WTC11 (cell line): ENCODE results near the gene IRF4. TPM values are rescaled to one million over a fixed set of nuclear protein-coding genes. Genes with fewer than 3 reads are reported as not detected.

ENCODE experiments used
- ATAC-seq: fragments of 200-7000 bp; cut with Tn5 transposase; 2 replicates; pipeline ENCODE4 v1.10.0; 2021; ENCODE audit warnings: mild to moderate bottlenecking, moderate library complexity
- CTCF ChIA-PET: fragments of 300-600 bp; sonication (Branson Sonifier 250); formaldehyde crosslinking; loops from one replicate; lab custom pipeline; 2021; ENCODE audit warnings: antibody characterized with exemption; lab: Charles Lee
- POLR2A ChIA-PET: fragments of 350-600 bp; sonication (Branson Sonifier 250); formaldehyde crosslinking; loops from one replicate; lab custom pipeline; 2021; ENCODE audit warnings: antibody characterized with exemption; lab: Charles Lee
- DNase-seq: peaks from one replicate; pipeline ENCODE4 v3.0.0; 2021; ENCODE audit warnings: low spot score
- H3K27ac Mint-ChIP-seq: 2 replicates; pipeline ENCODE4 v1.8.0; 2021; ENCODE audit warnings: mixed read lengths
- H3K27me3 Mint-ChIP-seq: 2 replicates; pipeline ENCODE4 v1.8.0; 2021; ENCODE audit warnings: low read depth, mild to moderate bottlenecking, moderate library complexity, mixed read lengths
- H3K36me3 Mint-ChIP-seq: 2 replicates; pipeline ENCODE4 v1.8.0; 2021; ENCODE audit warnings: mixed read lengths
- H3K4me1 Mint-ChIP-seq: 2 replicates; pipeline ENCODE4 v1.8.0; 2022; ENCODE audit warnings: mixed read lengths
- H3K4me3 Mint-ChIP-seq: 2 replicates; pipeline ENCODE4 v1.8.0; 2021; ENCODE audit warnings: mild to moderate bottlenecking, moderate library complexity, mixed read lengths
- H3K9me3 Mint-ChIP-seq: 2 replicates; pipeline ENCODE4 v1.8.0; 2021; ENCODE audit warnings: mixed read lengths
- AFF4 ChIP-seq: sonication (generic); formaldehyde crosslinking; IDR thresholded peaks from 2 replicates; pipeline ENCODE4 v1.8.1; 2023; ENCODE audit warnings: mild to moderate bottlenecking, missing genetic modification reagents, borderline replicate concordance
- CBFB ChIP-seq: sonication (generic); formaldehyde crosslinking; IDR thresholded peaks from 2 replicates; pipeline ENCODE4 v1.8.1; 2022; ENCODE audit warnings: mild to moderate bottlenecking, low read depth, missing genetic modification reagents
- CREB1 ChIP-seq: sonication (generic); formaldehyde crosslinking; IDR thresholded peaks from 2 replicates; pipeline ENCODE4 v1.8.0; 2023; ENCODE audit warnings: mild to moderate bottlenecking, missing genetic modification reagents
- CTCF ChIP-seq: fragments of 200-600 bp; IDR thresholded peaks from 2 replicates; pipeline ENCODE4 v1.8.0; 2022; ENCODE audit warnings: antibody characterized with exemption
- EMX1 ChIP-seq: fragments of 250-450 bp; sonication (Bioruptor Pico); IDR thresholded peaks from 2 replicates; pipeline ENCODE4 v1.8.0; 2021; ENCODE audit warnings: mild to moderate bottlenecking
- ESRRA ChIP-seq: sonication (generic); formaldehyde crosslinking; IDR thresholded peaks from 2 replicates; pipeline ENCODE4 v1.8.1; 2022; ENCODE audit warnings: mild to moderate bottlenecking, missing genetic modification reagents, borderline replicate concordance
- GRHL2 ChIP-seq: fragments of 250-450 bp; sonication (Bioruptor Pico); IDR thresholded peaks from 2 replicates; pipeline ENCODE4 v1.8.0; 2022; ENCODE audit warnings: mild to moderate bottlenecking, moderate library complexity; ENCODE audit not compliant: insufficient replicate concordance, severe bottlenecking
- GTF2I ChIP-seq: fragments of 250-450 bp; sonication (Bioruptor Pico); conservative IDR thresholded peaks from 2 replicates; pipeline ENCODE4 v1.4.0; 2021; ENCODE audit warnings: mild to moderate bottlenecking
- HMGA2 ChIP-seq: fragments of 250-450 bp; sonication (Bioruptor Pico); IDR thresholded peaks from 2 replicates; pipeline ENCODE4 v1.4.0; 2021; ENCODE audit warnings: mild to moderate bottlenecking, moderate library complexity
- IRF2 ChIP-seq: sonication (generic); formaldehyde crosslinking; IDR thresholded peaks from 2 replicates; pipeline ENCODE4 v1.8.0; 2022; ENCODE audit warnings: low read depth, missing genetic modification reagents, borderline replicate concordance
- NFYB ChIP-seq: sonication (generic); formaldehyde crosslinking; conservative IDR thresholded peaks from 2 replicates; pipeline ENCODE4 v1.8.0; 2022; ENCODE audit warnings: low read depth, missing genetic modification reagents
- PREB ChIP-seq: sonication (generic); formaldehyde crosslinking; IDR thresholded peaks from 2 replicates; pipeline ENCODE4 v1.8.1; 2022; ENCODE audit warnings: mild to moderate bottlenecking, missing genetic modification reagents, moderate library complexity, borderline replicate concordance
- SMAD4 ChIP-seq: sonication (generic); formaldehyde crosslinking; IDR thresholded peaks from 2 replicates; pipeline ENCODE4 v1.8.0; 2022; ENCODE audit warnings: mild to moderate bottlenecking, missing genetic modification reagents
- TP53 ChIP-seq: sonication (generic); formaldehyde crosslinking; IDR thresholded peaks from 2 replicates; pipeline ENCODE4 v1.8.1; 2023; ENCODE audit warnings: mild to moderate bottlenecking, missing genetic modification reagents
- ZNF138 ChIP-seq: sonication (generic); formaldehyde crosslinking; conservative IDR thresholded peaks from 2 replicates; pipeline ENCODE4 v1.8.1; 2022; ENCODE audit warnings: mild to moderate bottlenecking, moderate library complexity, missing genetic modification reagents
- ZNF219 ChIP-seq: sonication (generic); formaldehyde crosslinking; IDR thresholded peaks from 2 replicates; pipeline ENCODE4 v1.8.0; 2023; ENCODE audit warnings: missing genetic modification reagents, mild to moderate bottlenecking, borderline replicate concordance
- ZNF396 ChIP-seq: fragments of 250-450 bp; sonication (Bioruptor Pico); IDR thresholded peaks from 2 replicates; pipeline ENCODE4 v1.8.0; 2021; ENCODE audit warnings: mild to moderate bottlenecking, moderate library complexity, borderline replicate concordance
- ZNF416 ChIP-seq: fragments of 250-450 bp; sonication (Bioruptor Pico); IDR thresholded peaks from 2 replicates; pipeline ENCODE4 v1.9.0; 2021; ENCODE audit warnings: mild to moderate bottlenecking, inconsistent platforms
- total RNA-seq: library from RNA; stranded (reverse); gene quantifications from 3 replicates; pipeline ENCODE4 v1.2.3, GENCODE V29; 2021

The IRF4 gene
- total RNA-seq, 1 experiment from 2014 or later: 1.6 TPM

- TF ChIP-seq PREB (CRISPR knock-in tag) (no peak), CBFB (CRISPR knock-in tag) (no peak), CREB1 (no peak), GTF2I (no peak)
- ATAC-seq (no peak), DNase-seq (no peak)
- CTCF ChIA-PET: interaction anchor here (0.7 kb wide), 1 partner anchor 161 kb away, joined by 3 read pairs; no protein-coding TSS in a partner anchor
- Mint-ChIP-seq H3K27me3 (peaks cover 18% of the 10 kb centered on the region), H3K4me1 (peaks cover 13% of the 10 kb centered on the region), H3K9me3 (peaks cover 58% of the 10 kb centered on the region), H3K36me3 (peaks cover 57% of the 10 kb centered on the region), H3K4me3 (no peak overlapping the region), H3K27ac (no peak overlapping the region)
- POLR2A ChIA-PET: no interaction called here
Observed at GRCh38 chr6:378090-378957, 13.2 kb upstream of the IRF4 start.

- no peak overlapping the region for H3K4me3 Mint-ChIP-seq
- peaks cover 54% of the 10 kb centered on the region for H3K9me3 Mint-ChIP-seq
- no peak for ATAC-seq
- no peak for DNase-seq
- TF ChIP-seq ZNF416 (CRISPR knock-in tag) (no peak), TP53 (CRISPR knock-in tag) (no peak), NFYB (no peak), ZNF219 (CRISPR knock-in tag) (no peak), HMGA2 (CRISPR knock-in tag) (no peak), ESRRA (CRISPR knock-in tag) (no peak), GTF2I (no peak), ZNF396 (CRISPR knock-in tag) (no peak), AFF4 (CRISPR knock-in tag) (no peak), IRF2 (CRISPR knock-in tag) (no peak)
- TF ChIP-seq, all 79 proteins: peak for 0
- H3K36me3 Mint-ChIP-seq: peaks cover 51% of the 10 kb centered on the region
- POLR2A ChIA-PET: no interaction called here
- H3K4me1 Mint-ChIP-seq: peaks cover 7% of the 10 kb centered on the region
- CTCF ChIA-PET: no interaction called here
- peaks cover 13% of the 10 kb centered on the region for H3K27me3 Mint-ChIP-seq
- no peak overlapping the region for H3K27ac Mint-ChIP-seq
Observed at GRCh38 chr6:378958-379409, 12.6 kb upstream of the IRF4 start.

GRCh38 chr6:379410-380181 lies 12.0 kb upstream of the IRF4 start:
- ATAC-seq (no peak), DNase-seq (no peak)
- H3K27ac Mint-ChIP-seq: no peak overlapping the region
- H3K36me3 Mint-ChIP-seq: peaks cover 47% of the 10 kb centered on the region
- H3K4me3 Mint-ChIP-seq: no peak overlapping the region
- POLR2A ChIA-PET: no interaction called here
- H3K27me3 Mint-ChIP-seq: peaks cover 13% of the 10 kb centered on the region
- H3K4me1 Mint-ChIP-seq: peaks cover under 1% of the 10 kb centered on the region
- CTCF ChIA-PET: no interaction called here
- H3K9me3 Mint-ChIP-seq: peaks cover 50% of the 10 kb centered on the region
- no peak for TF ChIP-seq EMX1 (CRISPR knock-in tag)
- no peak for TF ChIP-seq CBFB (CRISPR knock-in tag)
- TF ChIP-seq CTCF: no peak
- no peak for TF ChIP-seq SMAD4 (CRISPR knock-in tag)
- TF ChIP-seq ZNF138: no peak
- TF ChIP-seq AFF4 (CRISPR knock-in tag): no peak
- no peak for TF ChIP-seq GRHL2
